Astrocyte of the spinal cord (primary cell): ENCODE data around the gene GOLGA8J.
"Not testable (repeated sequence)": the region's sequence is repeated elsewhere in the genome, so short reads cannot be mapped to it uniquely, and the experiment has no call there.

Experiments
- DNase-seq: peaks from one replicate; pipeline ENCODE4 v3.0.0; 2011; ENCODE audit warnings: low read depth, low spot score
- H3K4me3 ChIP-seq: 2 replicates; pipeline ENCODE4 v1.5.1; 2011; ENCODE audit warnings: low read depth, mild to moderate bottlenecking, low read length, moderate library complexity
- in situ Hi-C: cut with HindIII; loops from 2 replicates; pipeline ENCODE4 v1.10.0; 2017; ENCODE audit warnings: low sequenced_read_pairs
- TF ChIP-seq, protein P1 (sequence below): IDR thresholded peaks from 2 replicates; pipeline ENCODE4 v1.5.1; 2012; ENCODE audit warnings: low read depth, mild to moderate bottlenecking, low read length, inconsistent platforms

GOLGA8J gene, protein sequence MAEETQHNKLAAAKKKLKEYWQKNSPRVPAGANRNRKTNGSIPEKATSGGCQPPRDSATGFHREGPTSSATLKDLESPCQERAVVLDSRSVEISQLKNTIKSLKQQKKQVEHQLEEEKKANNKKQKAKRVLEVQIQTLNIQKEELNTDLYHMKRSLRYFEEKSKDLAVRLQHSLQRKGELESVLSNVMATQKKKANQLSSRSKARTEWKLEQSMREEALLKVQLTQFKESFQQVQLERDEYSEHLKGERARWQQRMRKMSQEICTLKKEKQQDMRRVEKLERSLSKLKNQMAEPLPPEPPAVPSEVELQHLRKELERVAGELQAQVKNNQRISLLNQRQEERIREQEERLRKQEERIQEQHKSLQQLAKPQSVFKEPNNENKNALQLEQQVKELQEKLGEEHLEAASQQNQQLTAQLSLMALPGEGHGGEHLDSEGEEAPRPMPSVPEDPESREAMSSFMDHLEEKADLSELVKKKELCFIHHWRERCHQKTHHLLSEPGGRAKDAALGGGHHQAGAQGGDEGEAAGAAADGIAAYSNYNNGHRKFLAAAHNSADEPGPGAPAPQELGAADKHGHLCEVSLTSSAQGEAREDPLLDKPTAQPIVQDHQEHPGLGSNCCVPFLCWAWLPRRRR

DNA sequence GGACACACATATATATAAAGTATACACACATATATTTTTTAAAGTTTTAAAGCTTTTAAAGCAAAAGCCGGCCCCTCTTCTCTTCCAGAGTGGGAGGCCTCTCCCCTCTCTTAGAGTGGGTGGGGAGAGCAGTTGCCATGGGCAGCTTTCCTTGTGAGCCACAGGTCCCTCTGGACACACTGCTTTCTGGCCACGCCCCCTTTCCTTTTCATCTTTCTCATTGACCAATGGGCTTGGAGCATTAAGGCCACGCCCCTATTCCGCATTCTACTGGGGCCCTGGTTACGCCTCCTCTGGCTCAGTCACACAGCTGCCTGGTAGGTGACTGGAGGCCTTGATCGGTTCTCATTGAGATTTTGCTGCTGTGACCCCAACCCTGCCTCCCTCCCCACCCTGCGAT, at the start of gene GOLGA8J:
TSS of gene GOLGA8J (plus strand) at position 301 of the 400 bp plus-strand sequence. CDS start at position 399, 98 bp downstream.
- DNase-seq, in situ Hi-C loops, H3K4me3 ChIP-seq: not testable (repeated sequence)

DNA sequence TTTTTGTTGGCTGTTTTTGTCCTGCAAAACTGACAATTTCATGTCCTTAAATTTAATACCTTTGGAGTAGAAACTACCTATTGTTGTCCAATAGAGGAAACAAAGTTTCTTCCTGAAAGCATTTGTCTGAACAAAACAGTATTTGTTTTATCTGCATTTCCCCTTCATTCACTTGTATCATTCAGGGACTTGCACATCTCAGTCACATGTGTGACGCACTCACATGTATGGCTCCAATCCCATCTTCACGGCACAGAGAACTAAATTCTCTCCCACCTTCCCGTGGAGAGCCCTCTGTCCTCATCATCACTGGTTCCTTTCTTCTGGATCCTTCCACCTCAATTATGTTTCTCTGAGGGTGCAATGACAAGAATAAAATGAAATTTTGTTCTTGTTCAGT, 49.5 kb upstream of the GOLGA8J start:
- TF ChIP-seq, protein P1, sequence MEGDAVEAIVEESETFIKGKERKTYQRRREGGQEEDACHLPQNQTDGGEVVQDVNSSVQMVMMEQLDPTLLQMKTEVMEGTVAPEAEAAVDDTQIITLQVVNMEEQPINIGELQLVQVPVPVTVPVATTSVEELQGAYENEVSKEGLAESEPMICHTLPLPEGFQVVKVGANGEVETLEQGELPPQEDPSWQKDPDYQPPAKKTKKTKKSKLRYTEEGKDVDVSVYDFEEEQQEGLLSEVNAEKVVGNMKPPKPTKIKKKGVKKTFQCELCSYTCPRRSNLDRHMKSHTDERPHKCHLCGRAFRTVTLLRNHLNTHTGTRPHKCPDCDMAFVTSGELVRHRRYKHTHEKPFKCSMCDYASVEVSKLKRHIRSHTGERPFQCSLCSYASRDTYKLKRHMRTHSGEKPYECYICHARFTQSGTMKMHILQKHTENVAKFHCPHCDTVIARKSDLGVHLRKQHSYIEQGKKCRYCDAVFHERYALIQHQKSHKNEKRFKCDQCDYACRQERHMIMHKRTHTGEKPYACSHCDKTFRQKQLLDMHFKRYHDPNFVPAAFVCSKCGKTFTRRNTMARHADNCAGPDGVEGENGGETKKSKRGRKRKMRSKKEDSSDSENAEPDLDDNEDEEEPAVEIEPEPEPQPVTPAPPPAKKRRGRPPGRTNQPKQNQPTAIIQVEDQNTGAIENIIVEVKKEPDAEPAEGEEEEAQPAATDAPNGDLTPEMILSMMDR: no peak
- no peak overlapping the region for H3K4me3 ChIP-seq
- in situ Hi-C loops: no loop called here

GRCh38 chr15:30033763-30034162, 49.0 kb upstream of the GOLGA8J start:
- H3K4me3 ChIP-seq: no peak overlapping the region

More for the DNA sequence above, 49.5 kb upstream of the GOLGA8J start:
- no peak for DNase-seq

DNA sequence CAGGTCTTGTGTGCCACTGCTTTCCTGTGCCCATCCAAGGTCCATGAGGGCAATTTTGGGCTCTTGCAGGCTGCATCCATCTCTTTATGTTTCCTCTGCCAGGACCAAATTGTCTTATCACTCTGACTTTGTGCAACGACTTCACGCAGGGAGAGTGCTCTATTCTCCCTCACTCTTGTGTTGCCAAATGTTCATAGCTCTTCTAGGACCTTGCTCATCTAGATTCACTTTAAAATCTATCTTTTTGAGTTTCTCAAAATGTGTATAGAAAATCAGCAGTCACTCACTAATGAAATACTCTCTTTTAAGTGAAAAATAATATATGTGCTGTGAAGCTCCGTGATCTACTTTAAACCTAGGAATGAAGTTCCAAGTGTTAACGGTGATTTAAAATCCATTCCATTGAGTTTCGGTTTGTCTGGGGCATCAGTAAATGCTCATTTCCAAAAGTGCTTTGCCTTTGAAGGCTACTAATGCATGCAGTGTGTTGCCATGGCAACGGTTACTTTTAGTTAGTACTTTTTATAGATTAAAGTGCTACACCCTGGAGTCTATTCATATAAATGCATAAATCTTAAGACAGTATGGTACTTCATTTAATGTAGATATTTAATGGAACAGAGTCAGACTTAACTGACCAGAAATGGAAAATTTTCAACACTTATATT, 46.6 kb upstream of the GOLGA8J start:
- TF ChIP-seq, protein P1: no peak
- no peak overlapping the region for H3K4me3 ChIP-seq
- no peak for DNase-seq
- in situ Hi-C loops: no loop called here

More at GRCh38 chr15:30033763-30034162, 49.0 kb upstream of the GOLGA8J start:
- TF ChIP-seq, protein P1: no peak
- in situ Hi-C loops: no loop called here
- no peak for DNase-seq

- DNase-seq: no peak
- TF ChIP-seq, protein P1: no peak
- no peak overlapping the region for H3K4me3 ChIP-seq
- in situ Hi-C loops: no loop called here
These were observed 43.9 kb upstream of the GOLGA8J start for GRCh38 chr15:30038667-30039523.

DNA sequence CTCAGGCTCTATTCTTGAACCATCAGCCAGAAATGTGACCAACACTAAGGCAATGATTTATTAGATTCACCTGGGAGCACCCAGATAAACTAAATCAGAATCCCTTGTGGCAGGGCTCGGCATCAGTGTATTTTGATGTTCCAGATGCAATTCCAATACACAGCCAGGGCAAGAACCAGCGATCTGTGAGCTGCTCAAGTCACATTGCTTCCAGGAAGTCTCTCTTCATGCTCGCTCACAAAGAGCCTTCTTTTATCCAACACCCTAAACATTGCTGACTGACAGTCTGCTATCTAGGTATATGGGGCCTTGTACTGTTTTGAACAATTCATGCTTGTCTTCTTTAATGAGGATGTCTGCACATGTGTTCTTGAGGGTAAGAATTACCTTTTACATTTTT, 40.9 kb upstream of the GOLGA8J start:
- TF ChIP-seq, protein P1: no peak
- in situ Hi-C loops: no loop called here
- H3K4me3 ChIP-seq: no peak overlapping the region
- no peak for DNase-seq
